Smooth muscle cell (in vitro differentiated cells): ENCODE results near the gene PRKCZ. TPM values are rescaled to one million over a fixed set of nuclear protein-coding genes. Genes with fewer than 3 reads are reported as not detected.

Experiments used
- DNase-seq: peaks from one replicate; lab custom pipeline; 2025; ENCODE audit not compliant: unreplicated experiment; lab: John Stamatoyannopoulos, UW
- H2AFZ ChIP-seq: fragments of 200-600 bp; sonication (generic); 2 replicates; pipeline ENCODE4 v1.6.0; 2016; ENCODE audit warnings: antibody characterized with exemption, low read depth, mild to moderate bottlenecking
- H3F3A ChIP-seq: fragments of 200-600 bp; sonication (generic); 2 replicates; pipeline ENCODE4 v1.6.0; 2017; ENCODE audit warnings: antibody characterized with exemption, low read depth
- H3K27ac ChIP-seq: fragments of 200-600 bp; sonication (generic); 2 replicates; pipeline ENCODE4 v1.5.1; 2016; ENCODE audit warnings: low read depth, mild to moderate bottlenecking
- H3K27me3 ChIP-seq: fragments of 200-600 bp; sonication (generic); 2 replicates; pipeline ENCODE4 v1.6.1; 2016; ENCODE audit warnings: low read depth, mild to moderate bottlenecking
- H3K36me3 ChIP-seq: fragments of 200-600 bp; sonication (generic); 2 replicates; pipeline ENCODE4 v1.5.1; 2016; ENCODE audit warnings: low read depth
- H3K4me1 ChIP-seq: fragments of 200-600 bp; sonication (generic); 2 replicates; pipeline ENCODE4 v1.5.1; 2016; ENCODE audit warnings: low read depth
- H3K4me2 ChIP-seq: fragments of 200-600 bp; sonication (generic); 2 replicates; pipeline ENCODE4 v1.6.0; 2016; ENCODE audit warnings: mild to moderate bottlenecking
- H3K4me3 ChIP-seq: fragments of 200-600 bp; sonication (generic); 2 replicates; pipeline ENCODE4 v1.5.1; 2016; ENCODE audit warnings: mild to moderate bottlenecking
- H3K79me2 ChIP-seq: fragments of 200-600 bp; sonication (generic); 2 replicates; pipeline ENCODE4 v1.6.0; 2016; ENCODE audit warnings: low read depth, mild to moderate bottlenecking
- H3K9ac ChIP-seq: fragments of 200-600 bp; sonication (generic); 2 replicates; pipeline ENCODE4 v1.6.0; 2016; ENCODE audit warnings: low read depth
- H3K9me3 ChIP-seq: fragments of 200-600 bp; sonication (generic); replicated peaks from 2 replicates; pipeline ENCODE4 v1.5.1; 2016; ENCODE audit warnings: low read depth
- H4K20me1 ChIP-seq: fragments of 200-600 bp; sonication (generic); 2 replicates; pipeline ENCODE4 v1.6.0; 2016; ENCODE audit warnings: low read depth
- WGBS: methylation state at CpG from one replicate; pipeline ENCODE4 v1.1.7; 2016; ENCODE audit warnings: low lambda C conversion rate; 5-methylcytosine and 5-hydroxymethylcytosine counted together
- polyA plus RNA-seq: library from polyadenylated mRNA; unstranded; fragments of >200 nt; fragmentation: Nextera tagmentation; extraction: Ambion mirVana; gene quantifications from 2 replicates; pipeline ENCODE4 v1.2.1, GENCODE V29; 2016
- total RNA-seq: library from RNA; depleted of rRNA; stranded (reverse); fragments of >200 nt; gene quantifications from 2 replicates; pipeline ENCODE4 v1.2.3, GENCODE V29; 2014
- TF ChIP-seq, protein P1 (sequence below): fragments of 200-600 bp; sonication (generic); IDR thresholded peaks from 2 replicates; pipeline ENCODE4 v1.5.1; 2017; ENCODE audit warnings: borderline replicate concordance, mild to moderate bottlenecking, antibody characterized with exemption; ENCODE audit not compliant: insufficient read depth, poor library complexity, severe bottlenecking

PRKCZ gene
- total and polyA plus RNA-seq, 2 experiments from 2014 or later, result 5.8 to 10.3 TPM

DNA sequence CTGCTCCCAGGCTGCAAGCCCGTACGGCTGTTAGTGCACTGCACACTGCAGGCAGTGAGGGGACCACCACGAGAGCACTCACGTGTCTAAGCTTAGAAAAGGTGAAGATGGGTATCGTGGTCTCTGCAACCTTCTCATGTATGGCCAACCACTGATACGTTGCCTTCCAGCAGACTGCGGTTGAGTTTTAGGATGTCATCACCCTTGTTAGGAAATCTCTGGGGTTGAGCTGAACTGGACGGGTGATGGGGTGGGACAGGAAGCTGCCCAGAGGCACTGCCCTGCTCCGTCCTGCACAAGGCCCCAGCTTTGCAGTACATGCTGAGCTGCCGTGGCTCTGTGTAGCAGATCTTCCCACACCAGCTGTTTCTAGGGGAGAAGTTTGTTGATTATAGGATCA lies 101.0 kb downstream of the PRKCZ start:
- 59% methylated on average over 10 of the region's 10 CpGs for WGBS
- Histone ChIP-seq H3K4me3 (no peak overlapping the region), H3K4me2 (peak overlapping the region; percentile 52), H3K9ac (no peak overlapping the region), H4K20me1 (no peaks in the 10 kb centered on the region), H2AFZ (no peak overlapping the region), H3F3A (no peaks in the 10 kb centered on the region), H3K79me2 (no peaks in the 10 kb centered on the region), H3K27me3 (no peaks in the 10 kb centered on the region), H3K27ac (peak overlapping the region; percentile 23), H3K36me3 (no peaks in the 10 kb centered on the region), H3K4me1 (no peaks in the 10 kb centered on the region), H3K9me3 (no peaks in the 10 kb centered on the region)
- TF ChIP-seq, protein P1, sequence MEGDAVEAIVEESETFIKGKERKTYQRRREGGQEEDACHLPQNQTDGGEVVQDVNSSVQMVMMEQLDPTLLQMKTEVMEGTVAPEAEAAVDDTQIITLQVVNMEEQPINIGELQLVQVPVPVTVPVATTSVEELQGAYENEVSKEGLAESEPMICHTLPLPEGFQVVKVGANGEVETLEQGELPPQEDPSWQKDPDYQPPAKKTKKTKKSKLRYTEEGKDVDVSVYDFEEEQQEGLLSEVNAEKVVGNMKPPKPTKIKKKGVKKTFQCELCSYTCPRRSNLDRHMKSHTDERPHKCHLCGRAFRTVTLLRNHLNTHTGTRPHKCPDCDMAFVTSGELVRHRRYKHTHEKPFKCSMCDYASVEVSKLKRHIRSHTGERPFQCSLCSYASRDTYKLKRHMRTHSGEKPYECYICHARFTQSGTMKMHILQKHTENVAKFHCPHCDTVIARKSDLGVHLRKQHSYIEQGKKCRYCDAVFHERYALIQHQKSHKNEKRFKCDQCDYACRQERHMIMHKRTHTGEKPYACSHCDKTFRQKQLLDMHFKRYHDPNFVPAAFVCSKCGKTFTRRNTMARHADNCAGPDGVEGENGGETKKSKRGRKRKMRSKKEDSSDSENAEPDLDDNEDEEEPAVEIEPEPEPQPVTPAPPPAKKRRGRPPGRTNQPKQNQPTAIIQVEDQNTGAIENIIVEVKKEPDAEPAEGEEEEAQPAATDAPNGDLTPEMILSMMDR, result no peak
- DNase-seq, result no peak

DNA sequence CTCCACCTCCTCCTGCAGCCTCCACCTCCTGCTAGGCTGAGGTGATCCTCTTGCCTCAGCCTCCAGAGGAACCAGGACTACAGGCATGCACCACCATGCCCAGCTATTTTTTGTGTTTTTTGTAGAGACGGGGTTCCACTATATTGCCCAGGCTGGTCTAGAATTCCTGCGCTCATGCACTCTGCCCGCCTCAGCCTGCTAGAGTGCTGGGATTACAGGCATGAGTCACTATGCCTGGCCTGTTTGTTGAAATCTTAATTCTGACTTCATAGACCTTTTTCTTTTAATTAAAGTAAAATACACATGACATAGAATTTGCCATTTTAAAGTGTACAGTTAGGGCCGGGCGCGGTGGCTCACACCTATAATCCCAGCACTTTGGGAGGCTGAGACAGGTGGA lies 101.7 kb downstream of the PRKCZ start:
- H3K27me3 ChIP-seq, result no peaks in the 10 kb centered on the region
- H3K4me1 ChIP-seq, result no peaks in the 10 kb centered on the region
- peak overlapping the region; percentile 23 for H3K27ac ChIP-seq
- H4K20me1 ChIP-seq, result no peaks in the 10 kb centered on the region
- H3K79me2 ChIP-seq, result no peaks in the 10 kb centered on the region
- H2AFZ ChIP-seq, result no peak overlapping the region
- no peak for DNase-seq
- H3K4me3 ChIP-seq, result no peak overlapping the region
- no peaks in the 10 kb centered on the region for H3K36me3 ChIP-seq
- H3K4me2 ChIP-seq, result peak overlapping the region; percentile 52
- TF ChIP-seq, protein P1, result no peak
- H3K9ac ChIP-seq, result no peak overlapping the region
- H3K9me3 ChIP-seq, result no peaks in the 10 kb centered on the region
- WGBS, result 68% methylated on average over 6 of the region's 6 CpGs
- H3F3A ChIP-seq, result no peaks in the 10 kb centered on the region

DNA sequence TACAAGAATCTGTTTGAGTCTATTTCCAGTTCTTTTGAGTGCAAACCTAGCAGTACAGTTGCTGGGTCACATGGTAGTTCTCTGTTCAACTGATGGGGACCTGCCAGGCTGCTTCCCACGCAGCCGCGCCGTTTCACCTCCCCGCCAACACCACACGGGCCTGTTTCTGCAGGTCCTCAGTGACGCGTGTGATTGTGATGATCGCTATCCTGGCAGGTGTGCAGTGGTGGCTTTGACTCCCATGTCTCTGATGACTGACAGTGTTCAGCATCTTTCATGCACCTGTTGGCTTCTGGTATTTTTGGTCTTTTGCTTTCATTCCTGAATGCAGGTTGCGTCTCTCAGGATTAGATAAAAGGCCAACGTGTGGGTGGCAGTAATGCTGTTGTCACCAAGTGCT lies 102.7 kb downstream of the PRKCZ start:
- 98% methylated on average over 11 of the region's 11 CpGs for WGBS
- Histone ChIP-seq H3K4me2 (no peak overlapping the region), H3K27me3 (no peaks in the 10 kb centered on the region), H3K4me1 (no peaks in the 10 kb centered on the region), H3K79me2 (no peaks in the 10 kb centered on the region), H3K36me3 (no peaks in the 10 kb centered on the region), H3K27ac (no peak overlapping the region), H3K4me3 (no peak overlapping the region), H2AFZ (no peak overlapping the region), H3F3A (no peaks in the 10 kb centered on the region), H3K9me3 (no peaks in the 10 kb centered on the region), H3K9ac (no peak overlapping the region), H4K20me1 (no peaks in the 10 kb centered on the region)
- no peak for DNase-seq
- TF ChIP-seq, protein P1, result no peak

DNA sequence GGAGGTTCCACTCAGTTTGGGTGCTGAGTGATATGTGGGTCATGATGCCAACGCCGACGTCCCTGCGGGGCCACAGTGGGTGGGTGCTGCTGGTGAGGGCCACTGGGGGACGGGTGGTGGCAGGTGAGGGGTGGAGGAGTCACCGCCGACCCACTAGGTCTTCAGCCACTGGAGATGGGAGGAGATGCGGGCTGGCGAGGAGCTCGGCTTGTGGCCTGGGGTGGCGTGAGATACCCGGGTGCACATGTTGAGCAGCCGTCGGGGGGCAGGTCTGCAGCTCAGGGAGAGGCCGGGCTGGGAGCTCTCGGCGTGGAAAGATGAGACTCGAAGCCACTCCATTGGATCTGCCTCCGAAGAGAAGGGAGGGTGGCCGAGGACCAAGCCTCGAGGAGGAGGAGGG lies 103.8 kb downstream of the PRKCZ start:
- TF ChIP-seq, protein P1, result no peak
- no peak overlapping the region for H2AFZ ChIP-seq
- no peaks in the 10 kb centered on the region for H3K9me3 ChIP-seq
- no peaks in the 10 kb centered on the region for H3K79me2 ChIP-seq
- H3K9ac ChIP-seq, result no peak overlapping the region
- H3F3A ChIP-seq, result no peaks in the 10 kb centered on the region
- no peak overlapping the region for H3K4me3 ChIP-seq
- H3K27me3 ChIP-seq, result no peaks in the 10 kb centered on the region
- H3K27ac ChIP-seq, result no peak overlapping the region
- H3K36me3 ChIP-seq, result no peaks in the 10 kb centered on the region
- no peak for DNase-seq
- H3K4me2 ChIP-seq, result no peak overlapping the region
- H4K20me1 ChIP-seq, result no peaks in the 10 kb centered on the region
- WGBS, result 97% methylated on average over 18 of the region's 21 CpGs
- no peaks in the 10 kb centered on the region for H3K4me1 ChIP-seq
